Breast epithelium (tissue), 4 donors: ENCODE data around the gene IFNGR2. TPM values are rescaled to one million over a fixed set of nuclear protein-coding genes. Genes with fewer than 3 reads are reported as not detected.
A peak's percentile ranks its signal among the peaks of the same experiment; 100 is the strongest.

Source experiments
- DNase-seq, 2 donors: peaks; one replicate each; pipeline ENCODE4 v3.0.0-alpha.2; 2019; ENCODE audit warnings: low spot score in 2 of 2
- H3K27ac ChIP-seq, 2 donors: fragments of 200-600 bp; sonication (generic) in 1 of 2; one replicate each; pipeline ENCODE4 v1.5.1; 2016 to 2019; ENCODE audit warnings: mild to moderate bottlenecking in 1 of 2
- H3K27me3 ChIP-seq, 2 donors: fragments of 200-600 bp; sonication (generic) in 1 of 2; one replicate each; pipeline versions ENCODE4 v1.5.1 to v1.6.0; 2017 to 2019; ENCODE audit warnings: control low read depth in 1 of 2, mild to moderate bottlenecking in 1 of 2
- H3K36me3 ChIP-seq: fragments of 200-600 bp; one replicate; pipeline ENCODE4 v1.5.1; 2019
- H3K4me1 ChIP-seq, 2 donors: fragments of 200-600 bp; sonication (generic); one replicate each; pipeline ENCODE4 v1.5.1; 2016 to 2019; ENCODE audit warnings: control low read depth in 1 of 2
- H3K4me3 ChIP-seq, 3 donors: fragments of 200-600 bp; sonication (generic); 1 replicate in 2 of 3; 2 replicates in 1 of 3; pipeline ENCODE4 v1.5.1; 2016 to 2019; ENCODE audit warnings: mild to moderate bottlenecking in 3 of 3, moderate library complexity in 2 of 3
- H3K9me3 ChIP-seq, 2 donors: fragments of 200-600 bp; sonication (generic) in 1 of 2; one replicate each; pipeline ENCODE4 v1.5.1; 2016 to 2019; ENCODE audit warnings: control low read depth in 1 of 2
- POLR2A ChIP-seq: fragments of 450-650 bp; IDR thresholded peaks from one replicate; pipeline ENCODE4 v1.6.1; 2016; ENCODE audit warnings: antibody characterized with exemption, mild to moderate bottlenecking, moderate library complexity
- POLR2AphosphoS5 ChIP-seq, 3 donors: sonication (generic); formaldehyde crosslinking; IDR thresholded peaks; one replicate each; pipeline ENCODE4 v1.6.1; 2017; ENCODE audit warnings: antibody characterized with exemption in 3 of 3
- intact Hi-C: fragments of 100-400 bp; cut with DNase I; formaldehyde crosslinking; loops from one replicate; pipeline ENCODE4 v1.15.1; 2023; ENCODE audit warnings: low total_unique reads
- total RNA-seq, 3 donors: library from RNA; depleted of rRNA; stranded (reverse); fragments of >200 nt; gene quantifications; one replicate each; pipeline ENCODE4 v1.1.0, GENCODE V29; 2016
- TF ChIP-seq, protein P1 (sequence below), 3 donors: fragments of 450-650 bp; IDR thresholded peaks; one replicate each; pipeline ENCODE4 v1.5.1; 2016 to 2017; ENCODE audit warnings: antibody characterized with exemption in 3 of 3, mild to moderate bottlenecking in 3 of 3, moderate library complexity in 3 of 3

Gene IFNGR2
- total RNA-seq, 3 donors from 2014 or later: 61.6 to 76.7 (median 70.8) TPM

DNA sequence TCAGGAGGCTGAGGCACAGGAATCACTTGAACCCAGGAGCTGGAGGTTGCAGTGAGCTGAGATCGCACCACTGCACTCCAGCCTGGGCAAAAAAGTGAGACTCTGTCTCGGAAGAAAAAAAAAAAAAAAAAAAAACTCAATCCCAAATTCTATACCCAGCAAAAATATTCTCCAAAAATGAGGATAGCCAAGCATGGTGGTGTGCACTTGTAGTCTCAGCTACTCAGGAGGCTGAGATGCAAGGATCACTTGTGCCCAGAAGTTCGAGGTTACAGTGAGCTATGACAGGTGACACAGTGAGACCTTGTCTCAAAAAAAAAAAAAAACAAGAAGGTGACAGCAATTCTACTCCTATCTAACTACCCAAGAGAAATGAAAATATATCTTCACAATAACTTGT lies 70.1 kb downstream of the IFNGR2 start:
- DNase-seq: no peak
- TF ChIP-seq, protein P1, sequence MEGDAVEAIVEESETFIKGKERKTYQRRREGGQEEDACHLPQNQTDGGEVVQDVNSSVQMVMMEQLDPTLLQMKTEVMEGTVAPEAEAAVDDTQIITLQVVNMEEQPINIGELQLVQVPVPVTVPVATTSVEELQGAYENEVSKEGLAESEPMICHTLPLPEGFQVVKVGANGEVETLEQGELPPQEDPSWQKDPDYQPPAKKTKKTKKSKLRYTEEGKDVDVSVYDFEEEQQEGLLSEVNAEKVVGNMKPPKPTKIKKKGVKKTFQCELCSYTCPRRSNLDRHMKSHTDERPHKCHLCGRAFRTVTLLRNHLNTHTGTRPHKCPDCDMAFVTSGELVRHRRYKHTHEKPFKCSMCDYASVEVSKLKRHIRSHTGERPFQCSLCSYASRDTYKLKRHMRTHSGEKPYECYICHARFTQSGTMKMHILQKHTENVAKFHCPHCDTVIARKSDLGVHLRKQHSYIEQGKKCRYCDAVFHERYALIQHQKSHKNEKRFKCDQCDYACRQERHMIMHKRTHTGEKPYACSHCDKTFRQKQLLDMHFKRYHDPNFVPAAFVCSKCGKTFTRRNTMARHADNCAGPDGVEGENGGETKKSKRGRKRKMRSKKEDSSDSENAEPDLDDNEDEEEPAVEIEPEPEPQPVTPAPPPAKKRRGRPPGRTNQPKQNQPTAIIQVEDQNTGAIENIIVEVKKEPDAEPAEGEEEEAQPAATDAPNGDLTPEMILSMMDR (IDR thresholded peaks at IDR 0.05): no peak
- TF ChIP-seq POLR2AphosphoS5 (IDR thresholded peaks at IDR 0.05) (no peak), POLR2A (no peak)
- Histone ChIP-seq H3K9me3 (no peaks in the 10 kb centered on the region), H3K36me3 (no peaks in the 10 kb centered on the region), H3K27me3 (no peaks in the 10 kb centered on the region), H3K4me1 (no peaks in the 10 kb centered on the region), H3K4me3 (no peak overlapping the region), H3K27ac (no peak overlapping the region)
- intact Hi-C loops: no loop called here

DNA sequence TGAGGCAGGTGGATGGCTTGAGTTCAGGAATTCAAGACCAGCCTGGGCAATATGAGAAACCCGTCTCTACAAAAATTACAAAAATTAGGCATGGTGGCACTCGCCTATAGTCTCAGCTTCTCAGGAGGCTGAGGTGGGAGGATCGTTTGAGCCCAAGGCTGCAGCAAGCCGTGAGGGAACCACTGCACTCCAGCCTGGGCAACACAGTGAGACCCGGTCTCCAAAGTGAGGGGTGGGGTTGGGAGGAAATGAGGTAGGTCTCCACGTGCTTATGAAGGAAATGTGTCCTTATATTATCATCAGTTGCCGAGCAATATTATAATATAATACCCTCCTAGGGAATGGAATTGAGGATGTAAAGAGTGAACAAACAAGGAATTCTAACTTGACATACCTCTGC lies 73.9 kb downstream of the IFNGR2 start:
- Histone ChIP-seq H3K9me3 (no peaks in the 10 kb centered on the region), H3K27ac (no peak overlapping the region), H3K4me1 (no peaks in the 10 kb centered on the region), H3K4me3 (no peak overlapping the region), H3K36me3 (no peaks in the 10 kb centered on the region), H3K27me3 (no peaks in the 10 kb centered on the region)
- intact Hi-C loops: no loop called here
- no peak for DNase-seq
- TF ChIP-seq, protein P1 (IDR thresholded peaks at IDR 0.05): no peak
- no peak for TF ChIP-seq POLR2A
- no peak for TF ChIP-seq POLR2AphosphoS5 (IDR thresholded peaks at IDR 0.05)

DNA sequence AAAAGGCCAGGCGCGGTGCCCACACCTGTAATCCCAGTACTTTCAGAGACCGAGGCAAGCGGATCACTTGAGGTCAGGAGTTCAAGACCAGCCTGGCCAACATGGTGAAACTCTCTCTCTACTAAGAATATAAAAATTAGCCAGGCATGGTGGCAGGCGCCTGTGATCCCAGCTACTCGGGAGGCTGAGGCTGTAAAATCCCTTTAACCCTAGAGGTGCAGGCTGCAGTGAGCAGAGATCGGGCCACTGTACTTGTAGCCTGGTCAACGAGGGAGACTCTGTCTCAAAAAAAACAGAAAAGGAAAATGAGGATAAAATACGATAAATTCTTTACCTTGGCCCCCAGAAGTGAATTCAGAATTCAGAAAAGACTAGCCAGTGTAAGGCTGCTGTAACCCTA lies 75.0 kb downstream of the IFNGR2 start:
- Histone ChIP-seq H3K9me3 (no peaks in the 10 kb centered on the region), H3K4me1 (no peaks in the 10 kb centered on the region), H3K4me3 (peak overlapping the region; percentile 82 to 94 (median 91)), H3K27ac (peak overlapping the region; percentile 48 to 97), H3K27me3 (no peaks in the 10 kb centered on the region), H3K36me3 (no peaks in the 10 kb centered on the region)
- intact Hi-C loops: no loop called here
- no peak for DNase-seq
- TF ChIP-seq, protein P1 (IDR thresholded peaks at IDR 0.05): no peak
- TF ChIP-seq POLR2A (no peak), POLR2AphosphoS5 (IDR thresholded peaks at IDR 0.05) (no peak)

DNA sequence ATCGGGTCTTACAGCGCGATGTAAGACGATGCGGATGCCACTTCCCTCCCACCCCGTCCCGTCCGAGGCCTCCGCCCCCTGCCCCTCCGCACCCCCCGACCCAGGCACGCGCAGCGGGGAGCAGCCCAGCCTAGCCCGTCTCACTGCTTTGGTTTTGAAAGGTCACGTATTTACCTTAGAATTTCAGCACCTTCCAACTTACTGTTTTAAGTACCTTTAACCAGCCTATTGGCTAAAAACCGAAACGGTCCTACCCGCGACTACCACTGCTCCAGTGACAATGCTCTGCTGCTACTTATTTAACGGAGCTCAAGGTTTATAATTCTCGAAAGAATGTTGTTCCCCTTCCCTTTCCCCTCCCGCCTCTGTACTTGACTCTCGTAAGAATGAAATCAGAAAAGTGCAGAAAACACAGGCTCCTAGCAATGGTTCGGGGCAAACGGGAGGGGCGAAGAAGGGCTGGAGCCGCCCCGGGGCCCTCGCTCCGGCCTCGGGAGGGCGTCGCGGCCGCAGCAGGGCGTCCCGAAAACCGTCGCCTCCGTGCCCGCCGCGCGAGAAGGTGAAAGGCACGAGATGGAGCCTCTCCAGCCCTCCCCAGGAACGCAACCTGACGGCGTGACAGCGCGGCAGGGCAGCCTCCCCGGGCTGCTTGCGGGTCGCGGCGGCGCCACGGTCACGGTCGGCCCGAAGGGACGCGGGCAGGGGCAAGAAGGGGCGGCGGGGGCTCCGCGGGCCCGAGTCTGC lies 75.9 kb downstream of the IFNGR2 start:
- H3K9me3 ChIP-seq: no peaks in the 10 kb centered on the region
- no peaks in the 10 kb centered on the region for H3K27me3 ChIP-seq
- intact Hi-C loops: no loop called here
- H3K4me3 ChIP-seq: peak overlapping the region; percentile 82 to 94 (median 91)
- peak overlapping the region; percentile 96 to 97 for H3K27ac ChIP-seq
- no peaks in the 10 kb centered on the region for H3K4me1 ChIP-seq
- no peak for DNase-seq
- TF ChIP-seq, protein P1 (IDR thresholded peaks at IDR 0.05): peak in 1 of 3 donors; percentile 23
- TF ChIP-seq POLR2AphosphoS5 (IDR thresholded peaks at IDR 0.05) (peak in 2 of 3 donors; percentile 3 to 28), POLR2A (no peak)
- no peaks in the 10 kb centered on the region for H3K36me3 ChIP-seq

DNA sequence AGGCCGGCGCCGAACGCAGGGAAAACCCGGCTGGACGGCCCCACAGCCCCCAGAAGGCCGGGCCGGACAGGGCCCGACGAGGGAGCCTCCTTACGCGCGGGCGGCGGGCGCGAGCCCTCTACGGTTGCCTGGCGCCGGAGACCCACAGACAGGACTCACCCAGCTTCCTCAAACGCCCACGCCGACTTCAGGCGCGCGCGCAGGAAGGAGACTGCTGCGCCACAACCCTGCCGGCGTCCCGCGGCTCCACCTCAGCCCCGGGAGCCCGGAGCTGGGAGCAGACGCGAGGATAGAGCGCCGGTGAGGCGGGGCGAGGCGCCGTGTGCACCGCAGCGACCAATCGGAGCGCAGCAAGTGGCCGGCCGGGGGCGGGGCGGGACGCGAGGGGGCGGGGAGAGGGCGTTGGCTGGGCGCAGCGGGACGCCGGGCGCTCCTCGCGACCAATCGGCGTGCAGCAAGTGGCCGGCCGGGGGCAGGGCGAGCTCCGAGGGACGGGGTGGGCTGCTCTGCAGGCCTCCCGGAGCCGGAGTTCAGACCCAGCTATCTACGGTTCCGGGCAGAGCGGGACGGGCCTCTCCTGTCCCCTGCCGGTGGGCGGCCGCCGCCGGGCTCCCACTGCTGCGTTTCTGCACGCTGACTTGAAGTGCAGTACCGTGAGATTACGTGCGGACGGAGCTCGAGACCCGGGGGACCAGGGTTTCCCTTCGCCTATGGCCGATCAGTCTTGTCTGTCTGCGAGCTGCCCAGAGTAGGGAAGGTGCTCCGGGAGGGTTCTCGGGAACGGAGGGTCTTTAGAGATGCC lies 76.7 kb downstream of the IFNGR2 start, which contains the start of gene TMEM50B:
TMEM50B (minus strand) TSS at position 296 of the 802 bp plus-strand sequence. CDS start 11,089 bp downstream, outside the sequence.
- peak; percentile 95 to 96 for DNase-seq
- TF ChIP-seq, protein P1 (IDR thresholded peaks at IDR 0.05): peak; percentile 52 to 60 (median 59)
- TF ChIP-seq POLR2A: peak; percentile 62
- peak; percentile 54 to 83 (median 58) for TF ChIP-seq POLR2AphosphoS5 (IDR thresholded peaks at IDR 0.05)
- intact Hi-C loops: no loop called here

More for the DNA sequence above, 76.7 kb downstream of the IFNGR2 start, which contains the start of gene TMEM50B:
- H3K4me1 ChIP-seq: no peaks in the 10 kb centered on the region
- peak within 1 kb of the TSS; percentile 96 to 97 for H3K27ac ChIP-seq
- H3K9me3 ChIP-seq: no peaks in the 10 kb centered on the region
- H3K4me3 ChIP-seq: peak within 1 kb of the TSS; percentile 82 to 94 (median 91)
- H3K27me3 ChIP-seq: no peaks in the 10 kb centered on the region
- no peaks in the 10 kb centered on the region for H3K36me3 ChIP-seq
